KMS-11 (cell line): Measurements from ENCODE around the gene SEC61B.
A peak's percentile ranks its signal among the peaks of the same experiment; 100 is the strongest.

Experiments
- H2AFZ ChIP-seq: fragments of 200-600 bp; sonication (generic); 2 replicates; pipeline ENCODE4 v1.6.1; 2016; ENCODE audit warnings: antibody characterized with exemption, mixed run types, low read depth
- H3K27ac ChIP-seq: fragments of 200-600 bp; sonication (generic); 2 replicates; pipeline ENCODE4 v1.6.1; 2016; ENCODE audit warnings: mild to moderate bottlenecking, mixed run types
- H3K27me3 ChIP-seq: fragments of 200-600 bp; sonication (generic); 2 replicates; pipeline ENCODE4 v1.6.1; 2017; ENCODE audit warnings: mild to moderate bottlenecking, low read depth, mixed run types, moderate library complexity; ENCODE audit not compliant: insufficient read depth
- H3K36me3 ChIP-seq: fragments of 200-600 bp; sonication (generic); 2 replicates; pipeline ENCODE4 v1.6.1; 2017; ENCODE audit warnings: mild to moderate bottlenecking, mixed run types; ENCODE audit not compliant: insufficient read depth
- H3K4me1 ChIP-seq: fragments of 200-600 bp; sonication (generic); 2 replicates; pipeline ENCODE4 v1.6.1; 2016; ENCODE audit warnings: mild to moderate bottlenecking, low read depth, mixed run types; ENCODE audit not compliant: poor library complexity, severe bottlenecking
- H3K4me2 ChIP-seq: fragments of 200-600 bp; sonication (generic); 2 replicates; pipeline ENCODE4 v1.7.0; 2016; ENCODE audit warnings: mild to moderate bottlenecking, mixed run types
- H3K4me3 ChIP-seq: fragments of 200-600 bp; sonication (generic); IDR thresholded peaks from 2 replicates; pipeline ENCODE4 v1.6.1; 2017; ENCODE audit warnings: low read depth, low read length, mixed read lengths; ENCODE audit not compliant: insufficient read depth
- H3K79me2 ChIP-seq: fragments of 200-600 bp; sonication (generic); 2 replicates; pipeline ENCODE4 v1.6.1; 2016; ENCODE audit warnings: low read depth, mixed run types; ENCODE audit not compliant: insufficient read depth
- H3K9ac ChIP-seq: fragments of 200-600 bp; sonication (generic); 2 replicates; pipeline ENCODE4 v1.6.1; 2016; ENCODE audit warnings: mild to moderate bottlenecking, mixed run types
- H4K20me1 ChIP-seq: fragments of 200-600 bp; sonication (generic); 2 replicates; pipeline ENCODE4 v1.6.1; 2016; ENCODE audit warnings: mild to moderate bottlenecking, mixed run types; ENCODE audit not compliant: insufficient read depth
- CTCF ChIP-seq: fragments of 200-600 bp; sonication (generic); conservative IDR thresholded peaks from 2 replicates; pipeline ENCODE4 v1.6.1; 2017; ENCODE audit warnings: low read depth, mild to moderate bottlenecking, antibody characterized with exemption, low read length, moderate library complexity, mixed read lengths

The SEC61B gene

GRCh38 chr9:99239341-99240060 lies 17.4 kb downstream of the SEC61B start:
- H3K9ac ChIP-seq = no peak overlapping the region
- no peak overlapping the region for H3K4me3 ChIP-seq
- no peak overlapping the region for H3K4me2 ChIP-seq
- H3K27ac ChIP-seq = no peak overlapping the region
- H4K20me1 ChIP-seq = no peaks in the 10 kb centered on the region
- H2AFZ ChIP-seq = no peak overlapping the region
- H3K79me2 ChIP-seq = no peaks in the 10 kb centered on the region
- H3K27me3 ChIP-seq = no peaks in the 10 kb centered on the region
- peaks cover 71% of the 10 kb centered on the region for H3K4me1 ChIP-seq
- no peaks in the 10 kb centered on the region for H3K36me3 ChIP-seq
- no peak for TF ChIP-seq CTCF

GRCh38 chr9:99241106-99241505 lies 19.0 kb downstream of the SEC61B start:
- Histone ChIP-seq H2AFZ (no peak overlapping the region), H3K4me3 (no peak overlapping the region), H3K36me3 (no peaks in the 10 kb centered on the region), H4K20me1 (no peaks in the 10 kb centered on the region), H3K9ac (no peak overlapping the region), H3K27me3 (no peaks in the 10 kb centered on the region), H3K4me2 (no peak overlapping the region), H3K27ac (no peak overlapping the region), H3K79me2 (no peaks in the 10 kb centered on the region), H3K4me1 (peaks cover 70% of the 10 kb centered on the region)
- no peak for TF ChIP-seq CTCF

GRCh38 chr9:99244344-99245260 lies 22.5 kb downstream of the SEC61B start:
- Histone ChIP-seq H2AFZ (no peak overlapping the region), H3K9ac (no peak overlapping the region), H3K27me3 (no peaks in the 10 kb centered on the region), H3K27ac (peak overlapping the region; percentile 14; the same call in 1 of the 2 replicates), H3K4me3 (no peak overlapping the region), H3K79me2 (no peaks in the 10 kb centered on the region), H3K4me1 (peaks cover 44% of the 10 kb centered on the region), H4K20me1 (no peaks in the 10 kb centered on the region), H3K4me2 (peak overlapping the region; percentile 31; the same call in 1 of the 2 replicates), H3K36me3 (no peaks in the 10 kb centered on the region)
- TF ChIP-seq CTCF = no peak

GRCh38 chr9:99249619-99250018 lies 27.5 kb downstream of the SEC61B start:
- no peaks in the 10 kb centered on the region for H3K79me2 ChIP-seq
- H4K20me1 ChIP-seq = no peaks in the 10 kb centered on the region
- no peak overlapping the region for H3K27ac ChIP-seq
- peak overlapping the region; percentile 2 for H3K4me2 ChIP-seq
- peaks cover 67% of the 10 kb centered on the region for H3K4me1 ChIP-seq
- H2AFZ ChIP-seq = no peak overlapping the region
- no peak for TF ChIP-seq CTCF
- H3K4me3 ChIP-seq = no peak overlapping the region
- no peaks in the 10 kb centered on the region for H3K27me3 ChIP-seq
- no peak overlapping the region for H3K9ac ChIP-seq
- H3K36me3 ChIP-seq = no peaks in the 10 kb centered on the region
